Sigmoid colon (tissue), 4 donors: ENCODE measurements around the gene RYR3.

Experiments used
- CTCF ChIP-seq, 4 experiments: fragments of 450-650 bp in 3 of 4; fragments of 200-600 bp in 1 of 4; IDR thresholded peaks; one replicate each; pipeline ENCODE4 v1.5.1; 2016 to 2019; ENCODE audit warnings: antibody characterized with exemption in 4 of 4, mild to moderate bottlenecking in 3 of 4, moderate library complexity in 2 of 4
- EP300 ChIP-seq, 4 donors: sonication (generic); formaldehyde crosslinking; IDR thresholded peaks; one replicate each; pipeline ENCODE4 v1.6.1; 2017; ENCODE audit warnings: antibody characterized with exemption in 4 of 4
- POLR2A ChIP-seq, 2 donors: fragments of 450-650 bp; IDR thresholded peaks; one replicate each; pipeline ENCODE4 v1.6.1; 2016; ENCODE audit warnings: antibody characterized with exemption in 2 of 2, mild to moderate bottlenecking in 2 of 2, moderate library complexity in 2 of 2
- POLR2AphosphoS5 ChIP-seq, 4 donors: sonication (generic); formaldehyde crosslinking; IDR thresholded peaks; one replicate each; pipeline ENCODE4 v1.6.1; 2017; ENCODE audit warnings: antibody characterized with exemption in 4 of 4

GRCh38 chr15:33866101-33866737 lies 555.5 kb downstream of the RYR3 start:
- TF ChIP-seq POLR2A (IDR thresholded peaks at IDR 0.05) (no peak), CTCF (IDR thresholded peaks at IDR 0.05) (no peak), POLR2AphosphoS5 (IDR thresholded peaks at IDR 0.05) (no peak), EP300 (IDR thresholded peaks at IDR 0.05) (no peak)
